A549 (cell line): ENCODE measurements around the gene GABPB1. TPM values are rescaled to one million over a fixed set of nuclear protein-coding genes. Genes with fewer than 3 reads are reported as not detected.

Source experiments
- ATAC-seq, 2 experiments: fragments of 200-7000 bp in 1 of 2; fragments of >200 bp in 1 of 2; cut with Nextera tagmentation in 1 of 2; cut with Tn5 transposase in 1 of 2; 3 replicates each; pipeline versions ENCODE4 v1.8.0 to v1.9.1; 2018 to 2020; ENCODE audit warnings: mild to moderate bottlenecking in 1 of 2, moderate library complexity in 1 of 2
- CTCF ChIA-PET: fragments of 300-600 bp; sonication (Branson Sonifier 250); formaldehyde crosslinking; extraction: SDS; loops from one replicate; lab custom pipeline; 2021; ENCODE audit warnings: antibody characterized with exemption, inconsistent platforms; lab: Yijun Ruan, JAX
- POLR2A ChIA-PET: fragments of 350-600 bp; formaldehyde crosslinking; extraction: SDS; loops from one replicate; lab custom pipeline; 2021; ENCODE audit warnings: antibody characterized with exemption, inconsistent platforms; lab: Yijun Ruan, JAX
- DNase-seq, 2 experiments: peaks; one replicate each; pipeline versions ENCODE4 v3.0.0 to v3.0.0-alpha.2; 2011 to 2016; ENCODE audit warnings: low read depth in 1 of 2, low spot score in 1 of 2
- FAIRE-seq: peaks from 2 replicates; lab custom pipeline; 2011; peaks lifted over from hg19 to GRCh38; lab: Jason Lieb, UNC
- H3K27ac ChIP-seq, 2 experiments: fragments of >200 bp; sonication (Bioruptor Twin); formaldehyde crosslinking; 3 replicates each; pipeline ENCODE4 v1.5.1; 2016 to 2017
- H3K4me1 ChIP-seq: fragments of >200 bp; sonication (Bioruptor Twin); formaldehyde crosslinking; 3 replicates; pipeline ENCODE4 v1.6.1; 2016
- H3K4me2 ChIP-seq: fragments of >200 bp; sonication (Bioruptor Twin); formaldehyde crosslinking; 3 replicates; pipeline ENCODE4 v1.6.1; 2016
- H3K4me3 ChIP-seq: fragments of >200 bp; sonication (Bioruptor Twin); formaldehyde crosslinking; 3 replicates; pipeline ENCODE4 v1.5.1; 2016
- H3K9me3 ChIP-seq: fragments of >200 bp; sonication (Bioruptor Twin); formaldehyde crosslinking; 3 replicates; pipeline ENCODE4 v1.6.1; 2016
- BHLHE40 ChIP-seq: IDR thresholded peaks from 2 replicates; pipeline ENCODE4 v1.6.1; 2012; ENCODE audit warnings: low read depth, low read length, inconsistent platforms
- CBX2 ChIP-seq: fragments of 200-600 bp; sonication (generic); IDR thresholded peaks from 2 replicates; pipeline ENCODE4 v1.6.1; 2016; ENCODE audit warnings: low read depth, mild to moderate bottlenecking, borderline replicate concordance
- CEBPB ChIP-seq, 2 experiments: fragments of >200 bp in 1 of 2; sonication (Bioruptor Twin) in 1 of 2; formaldehyde crosslinking in 1 of 2; IDR thresholded peaks; 2 replicates each; pipeline ENCODE4 v1.6.1; 2012 to 2016
- CHD2 ChIP-seq: fragments of 150-350 bp; IDR thresholded peaks from 2 replicates; pipeline ENCODE4 v1.6.1; 2014; ENCODE audit warnings: low read length; ENCODE audit not compliant: partially characterized antibody
- CHD4 ChIP-seq: fragments of 200-600 bp; sonication (generic); IDR thresholded peaks from 2 replicates; pipeline ENCODE4 v1.6.1; 2016; ENCODE audit warnings: antibody characterized with exemption, mild to moderate bottlenecking, borderline replicate concordance
- CTCF ChIP-seq: fragments of >200 bp; sonication (Bioruptor Twin); formaldehyde crosslinking; IDR thresholded peaks from 3 replicates; pipeline ENCODE4 v1.5.1; 2016
- E2F6 ChIP-seq: IDR thresholded peaks from 2 replicates; pipeline ENCODE4 v1.6.1; 2012; ENCODE audit warnings: low read depth, borderline replicate concordance
- EHF ChIP-seq: fragments of 250-450 bp; sonication (Bioruptor Pico); IDR thresholded peaks from 2 replicates; pipeline ENCODE4 v1.5.0; 2020; ENCODE audit warnings: mild to moderate bottlenecking
- EHMT2 ChIP-seq: fragments of 200-600 bp; sonication (generic); IDR thresholded peaks from 2 replicates; pipeline ENCODE4 v1.6.1; 2016; ENCODE audit warnings: antibody characterized with exemption, low read depth, mild to moderate bottlenecking, moderate library complexity
- EP300 ChIP-seq, 2 experiments: fragments of >200 bp; sonication (Bioruptor Twin); formaldehyde crosslinking; IDR thresholded peaks; 2 replicates in 1 of 2; 3 replicates in 1 of 2; pipeline ENCODE4 v1.6.1; 2016 to 2017
- ESRRA ChIP-seq: fragments of 150-350 bp; IDR thresholded peaks from 2 replicates; pipeline ENCODE4 v1.6.1; 2014; ENCODE audit warnings: mild to moderate bottlenecking, low read length, borderline replicate concordance
- FOSB ChIP-seq: fragments of 250-450 bp; sonication (Bioruptor Pico); IDR thresholded peaks from 2 replicates; pipeline ENCODE4 v1.5.0; 2020; ENCODE audit warnings: mild to moderate bottlenecking, moderate library complexity
- GATA3 ChIP-seq: IDR thresholded peaks from 2 replicates; pipeline ENCODE4 v1.6.1; 2012; ENCODE audit warnings: borderline replicate concordance
- HES2 ChIP-seq: fragments of >200 bp; sonication (Bioruptor Twin); formaldehyde crosslinking; IDR thresholded peaks from 2 replicates; pipeline ENCODE4 v1.6.1; 2016
- HOXA7 ChIP-seq: fragments of 250-450 bp; sonication (Bioruptor Pico); IDR thresholded peaks from 2 replicates; pipeline ENCODE4 v1.5.0; 2020; ENCODE audit warnings: mild to moderate bottlenecking, moderate library complexity
- JUNB ChIP-seq: fragments of >200 bp; sonication (Bioruptor Twin); formaldehyde crosslinking; IDR thresholded peaks from 2 replicates; pipeline ENCODE4 v1.6.1; 2016
- KDM1A ChIP-seq: fragments of 200-600 bp; sonication (generic); IDR thresholded peaks from 2 replicates; pipeline ENCODE4 v1.6.1; 2016; ENCODE audit warnings: low read depth, mild to moderate bottlenecking
- KDM5A ChIP-seq: fragments of 200-600 bp; sonication (generic); IDR thresholded peaks from 2 replicates; pipeline ENCODE4 v1.6.1; 2016; ENCODE audit warnings: antibody characterized with exemption, mild to moderate bottlenecking
- MAX ChIP-seq: IDR thresholded peaks from 2 replicates; pipeline ENCODE4 v1.6.1; 2012
- POLR2A ChIP-seq: IDR thresholded peaks from 2 replicates; pipeline ENCODE4 v1.6.1; 2012; ENCODE audit warnings: mild to moderate bottlenecking, low read length
- RAD21 ChIP-seq, 2 experiments: fragments of >200 bp in 1 of 2; sonication (Bioruptor Twin) in 1 of 2; formaldehyde crosslinking in 1 of 2; IDR thresholded peaks in 1 of 2; conservative IDR thresholded peaks in 1 of 2; 2 replicates in 1 of 2; 3 replicates in 1 of 2; pipeline ENCODE4 v1.6.1; 2012 to 2018; ENCODE audit warnings: inconsistent platforms in 1 of 2
- RARB ChIP-seq: fragments of 250-450 bp; sonication (Bioruptor Pico); IDR thresholded peaks from 2 replicates; pipeline ENCODE4 v1.8.0; 2021; ENCODE audit warnings: mild to moderate bottlenecking, moderate library complexity
- RCOR1 ChIP-seq: fragments of 150-350 bp; IDR thresholded peaks from 2 replicates; pipeline ENCODE4 v1.6.1; 2014; ENCODE audit warnings: antibody characterized with exemption, low read length, low read depth
- USF2 ChIP-seq: fragments of 450-650 bp; IDR thresholded peaks from 2 replicates; pipeline ENCODE4 v1.6.1; 2014; ENCODE audit warnings: antibody characterized with exemption
- ZFP36 ChIP-seq: fragments of 450-650 bp; IDR thresholded peaks from 2 replicates; pipeline ENCODE4 v1.6.1; 2014; ENCODE audit warnings: borderline replicate concordance; ENCODE audit not compliant: partially characterized antibody
- ZNF302 ChIP-seq: fragments of 250-450 bp; sonication (Bioruptor Pico); IDR thresholded peaks from 2 replicates; pipeline ENCODE4 v1.9.0; 2021; ENCODE audit warnings: inconsistent platforms, mild to moderate bottlenecking, moderate library complexity
- WGBS: methylation state at CpG from one replicate; pipeline ENCODE4 v1.1.6; 2017; ENCODE audit errors: missing lambda C conversion rate; 5-methylcytosine and 5-hydroxymethylcytosine counted together
- polyA plus RNA-seq, 4 experiments: library from polyadenylated mRNA; depleted of rRNA in 3 of 4; stranded (reverse); fragments of >200 nt; fragmentation: RNase III in 1 of 4; extraction: RNeasy Plus Mini Kit Qiagen cat#74134 plus additional on column Dnase treatment in 1 of 4; gene quantifications; 2 replicates in 3 of 4; 3 replicates in 1 of 4; pipeline ENCODE4 v1.2.3, GENCODE V29; 2011 to 2017

The GABPB1 gene
- polyA plus RNA-seq, 2 of the 4 experiments (the other 2 are of a cell fraction), result 23.0 to 53.9 TPM

GRCh38 chr15:50365971-50366370 lies 11.0 kb upstream of the GABPB1 start:
- Histone ChIP-seq H3K27ac (no peak overlapping the region), H3K4me2 (no peak overlapping the region), H3K9me3 (no peaks in the 10 kb centered on the region), H3K4me1 (no peaks in the 10 kb centered on the region), H3K4me3 (no peak overlapping the region)
- FAIRE-seq (no peak), DNase-seq (no peak), ATAC-seq (no peak)
- ChIA-PET POLR2A (no interaction called here), CTCF (interaction anchor here (0.9 kb wide), 1 partner anchor 39 kb away, joined by 3 read pairs; no protein-coding TSS in a partner anchor)
- TF ChIP-seq MAX (no peak), CEBPB (IDR thresholded peaks at IDR 0.05) (0 out of 4 replicates have a peak, but pooled peaks of 1 of the 2 experiments have one; percentile 6)

- ATAC-seq, result no peak
Measured at GRCh38 chr15:50365570-50365969, 10.6 kb upstream of the GABPB1 start.

GRCh38 chr15:50363612-50364011 lies 8.6 kb upstream of the GABPB1 start:
- POLR2A ChIA-PET, result interaction anchor here (0.6 to 2.1 kb wide), 4 partner anchors 8 to 61 kb away, joined by 3 to 8 read pairs (median 4); partner anchors contain the start of genes GABPB1 and USP8
- H3K27ac ChIP-seq, result no peak overlapping the region
- H3K4me3 ChIP-seq, result no peak overlapping the region
- DNase-seq (no peak), ATAC-seq (no peak), FAIRE-seq (no peak)
- CTCF ChIA-PET, result interaction anchor here (1.1 kb wide), 1 partner anchor 8 kb away, joined by 4 read pairs; no protein-coding TSS in a partner anchor
- H3K9me3 ChIP-seq, result no peaks in the 10 kb centered on the region
- H3K4me2 ChIP-seq, result no peak overlapping the region
- WGBS, result 100% methylated on average over 2 of the region's 2 CpGs
- no peaks in the 10 kb centered on the region for H3K4me1 ChIP-seq
- TF ChIP-seq CHD4 (no peak), HOXA7 (CRISPR knock-in tag) (no peak), CHD2 (no peak), GATA3 (no peak), RARB (no peak), KDM5A (no peak), MAX (no peak), FOSB (CRISPR knock-in tag) (no peak), HES2 (no peak)

More at GRCh38 chr15:50365570-50365969, 10.6 kb upstream of the GABPB1 start:
- H3K9me3 ChIP-seq, result no peaks in the 10 kb centered on the region
- no peaks in the 10 kb centered on the region for H3K4me1 ChIP-seq
- ChIA-PET POLR2A (interaction anchor here (0.9 kb wide), 1 partner anchor 10 kb away, joined by 3 read pairs; the partner anchor contains the start of gene GABPB1), CTCF (interaction anchor here (0.9 kb wide), 1 partner anchor 39 kb away, joined by 3 read pairs; no protein-coding TSS in a partner anchor)
- DNase-seq (no peak), FAIRE-seq (no peak)
- no peak overlapping the region for H3K27ac ChIP-seq
- no peak overlapping the region for H3K4me2 ChIP-seq
- TF ChIP-seq RCOR1 (no peak), EP300 (IDR thresholded peaks at IDR 0.05) (no peak), ZNF302 (no peak), CBX2 (no peak), JUNB (no peak), EHF (CRISPR knock-in tag) (no peak), CTCF (no peak), BHLHE40 (no peak), EHMT2 (no peak), RAD21 (conservative IDR thresholded peaks at IDR 0.05 in 1 of 2, IDR thresholded peaks at IDR 0.05 in 1 of 2) (no peak), KDM1A (no peak), ZFP36 (no peak), POLR2A (no peak), CEBPB (IDR thresholded peaks at IDR 0.05) (no peak), E2F6 (no peak), HES2 (no peak), RARB (no peak), ESRRA (no peak), USF2 (no peak)
- no peak overlapping the region for H3K4me3 ChIP-seq
- 92% methylated on average over 2 of the region's 2 CpGs for WGBS
